Measurements from ENCODE around the gene MYH6. TPM values are rescaled to one million over a fixed set of nuclear protein-coding genes. Genes with fewer than 3 reads are reported as not detected.

The MYH6 gene
- total RNA-seq, 1 experiment from 2014 or later: 0.07 TPM

- no peaks in the 10 kb centered on the region for H3K9me3 ChIP-seq (ENCODE audit: control insufficient read depth, low read depth, low read length)
- Mint-ChIP-seq H3K36me3 (ENCODE audit: insufficient read depth in 1 of 3, low read depth in 3 of 3) (no peaks in the 10 kb centered on the region), H3K27ac (no peak overlapping the region), H3K9me3 (no peaks in the 10 kb centered on the region), H3K4me1 (peaks cover 11 to 20% of the 10 kb centered on the region in 2 experiments), H3K4me3 (no peak overlapping the region; a peak in 1 of 5 replicates), H3K27me3 (ENCODE audit: low read depth) (peaks cover 60% of the 10 kb centered on the region)
- no peak for DNase-seq
- no peak overlapping the region for H2BK120ac ChIP-seq (ENCODE audit: low read depth, low read length, poor library complexity, severe bottlenecking)
- H2BK5ac ChIP-seq (ENCODE audit: insufficient read length, low read length): no peak overlapping the region
- no peak overlapping the region for H4K5ac ChIP-seq (ENCODE audit: insufficient read length, low read depth, low read length)
- H2BK20ac ChIP-seq (ENCODE audit: low read depth, low read length, poor library complexity, severe bottlenecking): no peak overlapping the region
- no peak overlapping the region for H4K91ac ChIP-seq (ENCODE audit: insufficient read length, low read depth, low read length)
- no peak overlapping the region for H3K18ac ChIP-seq (ENCODE audit: insufficient read length, low read depth, low read length)
- H3K23ac ChIP-seq (ENCODE audit: insufficient read length, low read depth, low read length): no peak overlapping the region
- no peak overlapping the region for H3K4ac ChIP-seq (ENCODE audit: low read depth, low read length)
- no peak overlapping the region for H2AK5ac ChIP-seq (ENCODE audit: insufficient read length, low read length)
- no peak overlapping the region for H2BK12ac ChIP-seq (ENCODE audit: insufficient read length, low read depth, low read length)
- no peak overlapping the region for H3K9ac ChIP-seq (ENCODE audit: extremely low read depth, insufficient read length, low read length)
- no peak overlapping the region for H3K4me2 ChIP-seq (ENCODE audit: insufficient read depth, insufficient read length, low read length)
- no peak overlapping the region for H3K27ac ChIP-seq (ENCODE audit: insufficient read length, low read depth, low read length)
- TF ChIP-seq CTCF (conservative IDR thresholded peaks at IDR 0.05): no peak
- H3K79me1 ChIP-seq (ENCODE audit: insufficient read depth, low read depth, low read length, poor library complexity, severe bottlenecking): no peaks in the 10 kb centered on the region
- H3K79me2 ChIP-seq (ENCODE audit: insufficient read depth, low read length): no peaks in the 10 kb centered on the region
- no peak overlapping the region for H3K14ac ChIP-seq (ENCODE audit: insufficient read depth, low read length)
- no peak overlapping the region for H3K56ac ChIP-seq (ENCODE audit: insufficient read length, low read depth, low read length)
- H2AFZ ChIP-seq (ENCODE audit: low read length): no peak overlapping the region
- H3K4me1 ChIP-seq (ENCODE audit: insufficient read depth, low read length): no peaks in the 10 kb centered on the region
- WGBS (ENCODE audit: extremely low coverage, insufficient read length, low lambda C conversion rate): no CpG with 5 or more reads among the region's 10 CpGs
- H3K27me3 ChIP-seq (ENCODE audit: insufficient read depth, low read length): no peaks in the 10 kb centered on the region
- H4K20me1 ChIP-seq (ENCODE audit: control insufficient read depth, insufficient read depth, insufficient read length): no peaks in the 10 kb centered on the region
- H2BK15ac ChIP-seq (ENCODE audit: low read depth, low read length): no peak overlapping the region
- H3K23me2 ChIP-seq (ENCODE audit: insufficient read length, low read depth, low read length, poor library complexity, severe bottlenecking): no peaks in the 10 kb centered on the region
- no peak overlapping the region for H4K8ac ChIP-seq (replicated peaks; ENCODE audit: insufficient read length, low read depth, low read length)
- no peak overlapping the region for H3T11ph ChIP-seq (ENCODE audit: low read length)
These were observed 3.0 kb downstream of the MYH6 start for GRCh38 chr14:23405096-23405495.
